ENCODE results near the gene DICER1.

DNA sequence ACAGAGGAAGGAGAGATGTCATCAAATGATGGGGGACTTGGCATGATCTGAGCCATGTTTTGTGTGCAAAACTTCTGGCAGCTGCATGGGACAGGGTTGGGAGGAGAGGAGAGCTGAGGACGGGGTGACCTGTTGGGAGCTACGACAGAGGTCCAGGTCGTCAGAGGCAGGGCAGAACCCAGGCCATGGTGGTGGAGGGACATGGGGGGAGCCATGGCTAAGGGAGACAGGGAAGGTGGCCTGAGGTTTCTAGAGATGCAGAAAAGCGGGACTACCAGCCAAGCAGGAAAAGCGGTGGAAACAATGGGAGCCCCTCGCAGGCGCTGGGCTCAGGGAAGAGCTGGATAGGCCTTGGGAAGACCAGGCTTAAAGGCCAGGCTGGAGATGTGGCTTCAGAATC, 88.3 kb downstream of the DICER1 start:
- TF ChIP-seq, protein P1, sequence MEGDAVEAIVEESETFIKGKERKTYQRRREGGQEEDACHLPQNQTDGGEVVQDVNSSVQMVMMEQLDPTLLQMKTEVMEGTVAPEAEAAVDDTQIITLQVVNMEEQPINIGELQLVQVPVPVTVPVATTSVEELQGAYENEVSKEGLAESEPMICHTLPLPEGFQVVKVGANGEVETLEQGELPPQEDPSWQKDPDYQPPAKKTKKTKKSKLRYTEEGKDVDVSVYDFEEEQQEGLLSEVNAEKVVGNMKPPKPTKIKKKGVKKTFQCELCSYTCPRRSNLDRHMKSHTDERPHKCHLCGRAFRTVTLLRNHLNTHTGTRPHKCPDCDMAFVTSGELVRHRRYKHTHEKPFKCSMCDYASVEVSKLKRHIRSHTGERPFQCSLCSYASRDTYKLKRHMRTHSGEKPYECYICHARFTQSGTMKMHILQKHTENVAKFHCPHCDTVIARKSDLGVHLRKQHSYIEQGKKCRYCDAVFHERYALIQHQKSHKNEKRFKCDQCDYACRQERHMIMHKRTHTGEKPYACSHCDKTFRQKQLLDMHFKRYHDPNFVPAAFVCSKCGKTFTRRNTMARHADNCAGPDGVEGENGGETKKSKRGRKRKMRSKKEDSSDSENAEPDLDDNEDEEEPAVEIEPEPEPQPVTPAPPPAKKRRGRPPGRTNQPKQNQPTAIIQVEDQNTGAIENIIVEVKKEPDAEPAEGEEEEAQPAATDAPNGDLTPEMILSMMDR (IDR thresholded peaks at IDR 0.05), result no peak
- TF ChIP-seq EZH2 (IDR thresholded peaks at IDR 0.05) (no peak), EZH2phosphoT487 (IDR thresholded peaks at IDR 0.05) (no peak)

Data from neural progenitor cell (in vitro differentiated cells).